HL-60/S4 treated with retinoic acid at 250 ng/mL for 4 days and 3 days (cell line): ENCODE measurements around the gene MCC.
"Not testable (repeated sequence)": the region's sequence is repeated elsewhere in the genome, so short reads cannot be mapped to it uniquely, and the experiment has no call there.

Experiments
- in situ Hi-C: fragments of 300-500 bp; cut with MboI; formaldehyde crosslinking; loops from 2 replicates; pipeline ENCODE4 v1.7.0; 2022; ENCODE audit warnings: low sequenced_read_pairs

MCC gene

DNA sequence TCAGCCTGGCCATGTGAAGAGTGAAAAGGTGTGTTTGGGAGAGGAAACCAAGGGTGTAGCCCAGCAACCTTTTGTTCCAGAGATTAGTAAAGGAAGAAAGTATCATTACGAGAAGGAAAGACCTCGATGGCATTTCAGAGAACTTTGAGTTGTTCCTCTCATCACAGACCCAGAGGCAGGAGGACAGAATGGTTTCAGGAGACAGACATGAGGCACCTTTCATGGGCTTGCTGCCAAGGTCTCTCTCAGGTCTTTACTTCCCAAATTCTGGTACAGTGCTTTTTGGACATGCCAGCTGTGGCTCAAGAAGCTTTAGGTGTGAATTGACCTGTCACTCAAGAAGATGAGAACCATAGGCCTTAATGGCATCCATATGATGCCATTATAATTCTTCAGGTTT lies 2.8 kb upstream of the MCC start:
- in situ Hi-C loops: no loop called here

DNA sequence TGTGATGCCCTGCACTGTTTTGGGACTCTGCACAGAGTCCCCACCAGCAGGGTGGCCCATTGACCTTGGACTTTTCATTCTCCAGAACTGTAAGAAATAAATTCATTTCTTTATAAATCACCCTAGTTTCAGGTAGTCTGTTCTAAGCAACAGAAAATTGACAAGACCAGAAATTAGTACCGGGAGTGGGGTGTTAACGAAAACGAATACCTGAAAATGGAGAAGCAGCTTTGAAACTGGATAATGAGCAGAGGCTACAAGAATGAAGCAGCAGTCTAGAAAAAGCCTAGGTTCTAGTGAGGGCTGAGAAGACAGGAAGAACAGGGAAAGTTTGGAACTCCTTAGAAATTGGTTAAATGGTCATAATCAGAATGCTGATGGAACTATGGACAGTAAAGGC lies 2.1 kb upstream of the MCC start:
- in situ Hi-C loops: no loop called here

DNA sequence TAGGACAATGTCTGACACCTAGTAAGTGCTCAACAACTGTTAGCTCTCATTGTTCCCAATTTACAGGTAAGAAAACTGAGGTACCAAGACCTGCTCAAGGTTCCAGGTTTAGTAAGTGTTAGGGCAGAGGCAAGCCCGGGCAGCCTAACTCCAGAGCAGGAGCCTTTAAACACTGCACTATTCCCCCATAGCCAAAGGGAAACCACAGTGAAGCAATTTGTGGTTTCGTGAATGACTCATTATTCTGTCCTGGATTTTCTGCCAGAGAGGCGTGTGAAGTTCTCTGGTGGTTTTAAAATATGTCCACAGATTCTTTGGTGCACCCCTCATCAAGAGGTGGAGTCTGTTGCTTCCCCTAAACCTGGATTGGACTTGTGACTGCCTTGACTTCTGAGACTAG lies 1.0 kb upstream of the MCC start:
- in situ Hi-C loops: no loop called here

DNA sequence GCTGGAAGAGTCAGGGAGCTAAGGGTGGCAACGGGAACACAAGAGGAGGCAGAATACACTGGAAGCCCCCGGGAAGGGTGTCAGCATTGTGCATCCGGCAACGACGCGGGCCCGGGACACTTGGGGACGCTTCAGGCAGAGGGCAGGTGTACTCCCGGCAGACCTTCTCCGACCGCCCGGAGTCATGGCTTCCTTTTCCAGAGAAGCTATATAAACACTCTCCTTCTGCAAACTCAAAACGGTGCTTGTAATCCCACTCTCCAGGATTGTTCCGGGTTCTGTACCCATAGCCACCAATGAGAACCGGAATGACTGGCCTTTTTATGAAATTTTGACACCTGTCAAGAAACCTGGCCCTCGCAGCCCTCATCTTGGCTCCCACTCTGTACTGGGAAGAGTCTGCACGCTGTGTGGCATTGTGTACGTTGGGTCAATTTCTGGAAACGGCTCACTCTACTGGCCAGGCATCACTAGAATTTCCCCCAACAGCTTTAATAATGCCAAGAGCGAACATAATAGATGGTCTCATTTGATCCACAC lies 462 bp upstream of the MCC start:
- in situ Hi-C loops: no loop called here

DNA sequence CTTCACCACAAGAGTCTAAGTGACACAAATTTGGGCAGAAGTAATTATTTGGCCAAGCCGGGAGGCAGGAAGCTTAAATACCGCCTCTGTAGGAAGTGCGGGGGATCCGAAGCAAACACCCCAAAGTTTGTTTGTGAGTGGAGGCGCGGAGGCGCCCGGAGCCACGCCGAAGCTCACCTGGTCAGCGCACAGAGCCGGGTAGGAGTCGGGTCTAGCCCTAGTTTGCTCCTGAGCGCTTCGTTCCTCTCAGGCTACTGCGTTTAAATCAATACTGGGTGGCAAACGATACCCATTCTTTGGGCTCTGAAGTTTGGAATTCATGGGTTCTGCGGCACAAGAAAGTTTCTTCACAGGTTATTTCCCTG lies 855 bp downstream of the MCC start:
- in situ Hi-C loops: no loop called here

DNA sequence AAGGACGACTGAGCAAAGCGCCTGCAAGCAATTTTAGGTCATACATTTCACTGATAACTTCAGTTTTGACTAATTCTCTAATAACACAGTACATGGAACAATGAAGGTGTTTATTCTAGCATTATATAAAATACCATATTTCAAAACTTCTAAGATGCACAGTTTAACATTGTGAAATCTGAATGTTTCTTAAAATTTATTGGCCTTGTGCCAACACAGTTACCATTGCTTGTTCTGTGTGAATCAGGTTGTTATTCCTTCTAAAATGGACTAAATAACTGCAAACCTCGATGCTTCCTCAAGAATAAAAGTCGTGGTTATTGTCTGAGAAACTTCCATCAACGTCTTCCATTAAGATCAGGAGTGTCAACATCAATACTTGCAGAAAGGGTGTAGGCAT lies 8.0 kb downstream of the MCC start:
- in situ Hi-C loops: no loop called here

DNA sequence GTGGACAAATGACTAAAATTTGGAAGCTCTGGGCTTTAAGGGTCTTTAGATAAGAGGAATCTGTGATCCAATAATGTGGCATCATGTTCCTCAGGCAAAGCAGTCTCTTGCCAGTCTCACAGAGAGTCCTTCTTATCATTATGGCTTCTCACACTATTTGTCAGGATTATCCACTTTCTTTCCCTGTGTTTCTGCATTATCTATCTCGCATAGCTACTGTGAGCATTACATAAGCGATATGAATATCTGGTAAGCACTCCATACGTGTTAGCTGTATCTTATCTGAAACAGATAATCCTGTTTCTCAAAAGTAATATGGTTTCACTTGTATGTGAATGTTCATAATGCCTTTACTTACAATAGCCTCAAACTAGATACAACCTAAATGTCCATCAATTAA lies 9.6 kb downstream of the MCC start:
- in situ Hi-C loops: no loop called here

DNA sequence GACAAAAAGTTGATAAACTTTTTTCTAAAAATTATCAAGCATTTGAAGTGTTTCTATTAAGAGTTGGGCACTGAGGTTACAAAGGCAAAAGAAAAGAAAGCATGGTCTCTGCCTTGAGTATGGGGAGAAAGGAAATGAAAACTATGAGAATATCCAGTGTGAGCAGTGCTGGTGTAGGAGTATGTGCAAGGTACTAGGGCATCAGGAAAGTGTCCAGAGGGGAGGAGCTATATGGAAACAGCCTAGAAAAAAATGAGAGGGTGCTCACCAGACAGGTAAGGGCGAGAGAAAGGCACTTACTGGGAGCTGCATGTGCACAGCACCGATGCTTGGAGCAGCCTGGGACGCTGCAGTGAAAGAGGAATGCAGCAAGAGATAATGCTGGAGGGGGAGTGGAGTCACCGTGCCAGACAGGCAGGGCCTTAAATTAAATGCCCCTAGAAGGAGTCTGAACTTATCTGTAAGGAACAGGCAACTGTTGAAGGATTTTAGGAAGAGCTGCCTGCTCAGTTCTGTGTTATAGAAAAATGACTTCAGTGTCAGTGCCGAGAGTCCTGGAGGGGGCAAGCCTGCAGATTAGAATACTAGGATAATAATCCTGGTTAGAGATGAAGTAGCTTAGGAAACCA lies 14.0 kb downstream of the MCC start:
- in situ Hi-C loops: no loop called here

DNA sequence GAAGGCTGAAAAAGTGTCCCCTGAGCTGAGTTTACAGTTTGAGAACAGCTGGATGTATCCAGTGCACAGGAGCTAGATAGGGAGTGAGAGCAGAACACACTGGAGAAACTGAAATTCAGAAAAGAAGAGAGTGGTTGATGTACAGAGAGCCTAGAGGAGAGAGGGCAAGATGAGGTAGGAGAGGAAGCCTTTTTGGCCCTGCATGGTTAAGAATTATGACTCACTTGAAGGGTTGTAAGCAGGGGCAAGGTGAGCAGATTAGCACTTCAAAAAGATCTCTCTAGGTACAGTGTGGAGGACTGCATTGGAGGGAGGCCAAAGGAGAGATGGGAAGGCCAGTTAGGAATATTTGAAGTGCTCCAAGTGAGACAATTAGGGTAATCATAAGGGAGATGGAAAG lies 25.2 kb downstream of the MCC start:
- in situ Hi-C loops: no loop called here

DNA sequence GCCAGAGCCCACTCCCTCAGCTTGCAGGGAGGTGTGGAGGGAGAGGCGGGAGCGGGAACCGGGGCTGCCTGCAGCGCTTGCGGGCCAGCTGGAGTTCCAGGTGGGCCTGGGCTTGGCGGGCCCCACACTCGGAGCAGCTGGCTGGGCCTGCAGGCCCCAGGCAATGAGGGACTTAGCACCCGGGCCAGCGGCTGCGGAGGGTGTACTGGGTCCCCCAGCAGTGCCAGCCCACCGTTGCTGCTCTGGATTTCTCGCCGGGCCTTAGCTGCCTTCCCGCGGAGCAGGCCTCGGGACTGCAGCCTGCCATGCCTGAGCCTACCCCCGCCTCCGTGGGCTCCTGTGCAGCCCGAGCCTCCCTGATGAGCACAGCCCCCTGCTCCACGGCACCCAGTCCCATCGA lies 31.1 kb downstream of the MCC start:
- in situ Hi-C loops: not testable (repeated sequence)

DNA sequence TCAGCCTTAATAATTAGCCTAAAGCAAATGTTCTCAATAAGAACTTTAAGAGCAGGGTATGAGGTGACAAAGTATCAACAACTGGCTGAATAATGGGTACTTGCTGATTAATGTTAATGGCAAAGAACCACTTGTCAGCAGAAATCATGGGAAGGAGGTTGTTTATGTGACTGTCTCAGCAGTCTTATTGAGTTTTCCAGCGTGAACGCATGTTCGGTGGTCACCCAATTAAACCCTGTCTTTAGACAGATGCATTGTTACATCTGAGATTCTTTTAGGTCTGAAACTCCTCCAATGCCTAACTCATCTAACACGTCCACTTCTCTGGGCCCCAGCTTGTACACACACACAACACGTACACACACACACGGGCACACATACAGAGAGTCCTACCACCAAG lies 35.3 kb downstream of the MCC start:
- in situ Hi-C loops: no loop called here

DNA sequence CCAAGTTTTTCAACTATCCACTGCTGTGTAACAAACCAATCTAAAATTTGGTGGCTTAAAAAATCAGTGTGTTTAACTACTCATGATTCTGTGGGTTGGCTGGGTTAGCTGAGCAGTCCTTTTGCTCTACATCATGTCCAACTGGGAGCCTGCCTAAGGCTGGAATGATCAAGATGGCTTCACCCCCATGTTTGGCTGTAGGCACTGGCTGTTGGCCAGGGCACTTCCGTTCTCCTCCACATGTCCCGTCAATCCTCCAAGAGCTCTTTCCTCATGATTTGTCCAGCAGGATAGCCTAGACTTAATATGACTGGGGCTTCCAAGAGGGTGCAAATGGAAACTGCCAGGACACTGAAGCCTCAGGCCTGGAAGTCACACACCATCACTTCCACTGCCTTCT lies 36.5 kb downstream of the MCC start:
- in situ Hi-C loops: no loop called here

DNA sequence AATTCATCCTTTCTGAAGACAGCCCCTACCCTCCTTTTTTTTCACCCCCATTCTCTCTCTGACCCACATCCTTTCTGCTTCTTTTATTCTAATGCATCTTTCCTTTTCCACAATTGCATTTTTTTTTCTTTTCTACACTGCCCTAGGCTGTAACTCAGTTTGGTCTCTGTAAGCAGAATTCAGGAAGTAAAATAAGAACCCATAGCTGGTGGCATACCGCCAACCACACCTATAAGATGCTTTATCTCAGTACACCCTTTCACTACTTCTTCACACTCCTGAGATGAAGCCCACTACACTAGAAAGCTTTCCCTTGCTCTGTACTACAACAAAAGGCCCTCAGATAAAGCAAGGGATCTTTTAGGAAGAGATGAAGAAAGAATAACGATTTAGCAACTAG lies 37.3 kb downstream of the MCC start:
- in situ Hi-C loops: no loop called here

DNA sequence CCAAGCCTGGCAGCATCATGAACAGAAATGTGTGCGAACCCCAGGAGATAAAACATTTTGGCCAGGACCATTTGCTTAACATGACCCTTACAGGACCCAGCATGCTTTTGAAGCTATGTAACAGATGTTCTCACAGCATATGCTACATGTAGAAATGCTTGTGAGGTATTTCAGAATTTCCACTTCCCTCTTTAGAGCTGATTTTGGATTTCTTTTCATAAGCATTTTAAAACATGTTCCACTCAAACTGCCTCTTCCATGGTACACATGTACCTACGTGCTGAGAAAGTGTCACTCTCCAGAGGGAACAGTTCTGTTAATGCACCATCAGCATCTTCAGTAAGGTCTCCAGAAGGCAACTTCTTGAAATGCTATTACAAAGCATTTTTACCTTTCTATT lies 37.8 kb downstream of the MCC start:
- in situ Hi-C loops: no loop called here

DNA sequence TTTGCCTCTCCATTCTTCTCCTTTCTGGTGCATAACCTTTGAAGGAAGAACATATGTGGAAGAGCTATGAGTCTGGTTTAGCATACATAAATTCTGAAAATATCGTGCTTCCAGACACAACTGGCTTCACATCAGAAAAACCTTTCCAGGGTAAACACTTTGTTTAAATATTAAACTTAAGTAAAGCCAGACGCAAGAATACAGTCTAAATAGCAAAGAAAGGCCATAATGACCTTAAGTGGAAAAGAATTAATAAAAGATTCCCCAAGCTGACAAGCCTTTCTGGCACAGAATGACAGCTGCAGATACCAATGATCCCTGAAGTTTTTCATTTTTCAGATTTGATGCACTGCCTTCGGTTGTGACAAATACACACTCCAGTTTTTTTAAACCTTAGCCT lies 40.0 kb downstream of the MCC start:
- in situ Hi-C loops: no loop called here

DNA sequence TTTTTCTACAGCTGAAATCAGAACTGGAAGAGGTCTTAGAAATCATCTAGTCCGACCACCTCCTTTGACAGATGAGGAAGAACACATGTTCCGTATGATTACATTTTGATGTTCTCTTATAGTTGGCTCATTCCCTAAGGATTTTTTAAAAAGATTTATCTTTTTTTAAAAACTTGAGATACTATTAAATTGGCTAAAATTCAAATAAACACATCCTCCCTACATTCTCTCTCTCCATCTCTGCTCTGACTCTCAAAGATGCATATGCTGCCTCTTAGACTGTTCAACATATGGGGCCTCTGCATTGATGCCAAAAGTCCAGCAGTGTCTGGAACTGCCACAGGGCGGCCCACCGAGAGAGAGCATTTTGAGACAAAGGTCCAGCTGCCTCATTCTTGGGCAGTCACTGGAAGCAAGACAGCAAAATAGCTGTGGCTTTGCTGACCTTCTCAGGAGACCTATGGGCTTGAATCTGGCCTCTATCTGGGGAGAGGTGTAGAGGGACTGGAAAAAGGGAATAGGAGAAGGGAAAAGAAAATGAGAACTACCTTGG lies 40.7 kb downstream of the MCC start:
- in situ Hi-C loops: no loop called here

DNA sequence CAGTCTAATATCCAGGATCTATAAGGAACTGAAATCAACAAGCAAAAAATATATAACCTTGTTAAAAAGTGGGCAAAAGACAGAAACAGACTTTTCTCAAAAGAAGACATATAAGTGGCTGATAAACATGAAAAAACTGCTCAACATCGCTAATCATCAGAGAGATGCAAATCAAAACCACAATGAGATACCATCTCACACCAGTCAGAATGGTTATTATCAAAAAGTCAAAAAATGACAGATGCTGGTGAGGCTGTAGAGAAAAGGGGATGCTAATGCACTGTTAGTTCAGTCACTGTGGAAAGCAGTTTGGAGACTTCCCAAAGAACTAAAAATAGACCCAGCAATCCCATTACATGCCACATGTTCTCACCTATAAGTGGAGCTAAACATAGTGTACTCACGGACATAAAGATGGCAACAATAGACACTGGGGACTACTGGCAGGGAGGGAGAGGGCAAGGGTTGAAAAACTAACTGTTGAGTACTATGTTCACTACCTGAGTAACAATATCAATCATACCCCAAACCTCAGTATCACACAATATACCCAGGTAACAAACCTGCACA lies 41.8 kb downstream of the MCC start:
- in situ Hi-C loops: no loop called here

DNA sequence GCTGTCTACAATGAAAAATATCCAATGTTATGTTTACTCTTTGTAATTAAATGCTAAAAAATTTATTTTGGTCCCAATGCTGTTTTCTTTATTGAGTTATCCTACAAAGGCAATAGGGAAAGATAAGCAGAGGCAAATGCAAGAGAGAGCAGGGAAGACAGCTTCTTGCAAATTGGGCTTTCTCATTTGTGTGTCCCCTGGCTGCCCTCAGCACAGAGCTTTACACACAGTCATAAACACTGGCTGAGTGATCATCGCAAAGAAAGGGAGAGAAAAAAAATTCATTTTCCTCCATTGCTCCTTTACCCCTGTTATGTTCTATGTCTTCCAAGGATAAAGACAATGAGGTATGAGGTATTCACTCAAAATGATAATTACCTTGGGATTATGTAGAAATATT lies 51.1 kb downstream of the MCC start:
- in situ Hi-C loops: no loop called here

DNA sequence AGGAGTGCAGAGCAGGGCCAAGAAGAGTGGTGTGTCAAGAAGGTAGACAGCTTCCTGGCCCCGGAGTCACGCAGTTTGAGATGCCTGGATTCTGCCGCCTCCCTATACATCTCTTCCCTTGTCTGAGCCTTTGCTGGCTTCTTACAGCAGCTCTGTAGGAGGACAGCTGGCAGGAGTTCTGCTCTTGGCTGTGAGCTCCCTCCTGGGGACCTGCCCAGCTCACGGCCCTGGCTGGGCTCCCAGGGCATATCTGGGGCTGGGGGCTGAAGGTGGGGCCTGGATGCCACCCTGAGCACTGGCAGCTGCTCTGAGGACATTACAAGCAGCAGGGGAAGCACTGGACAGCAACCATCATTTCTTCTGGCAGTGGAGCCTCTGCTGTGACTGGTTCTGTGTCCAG lies 52.7 kb downstream of the MCC start:
- in situ Hi-C loops: no loop called here

DNA sequence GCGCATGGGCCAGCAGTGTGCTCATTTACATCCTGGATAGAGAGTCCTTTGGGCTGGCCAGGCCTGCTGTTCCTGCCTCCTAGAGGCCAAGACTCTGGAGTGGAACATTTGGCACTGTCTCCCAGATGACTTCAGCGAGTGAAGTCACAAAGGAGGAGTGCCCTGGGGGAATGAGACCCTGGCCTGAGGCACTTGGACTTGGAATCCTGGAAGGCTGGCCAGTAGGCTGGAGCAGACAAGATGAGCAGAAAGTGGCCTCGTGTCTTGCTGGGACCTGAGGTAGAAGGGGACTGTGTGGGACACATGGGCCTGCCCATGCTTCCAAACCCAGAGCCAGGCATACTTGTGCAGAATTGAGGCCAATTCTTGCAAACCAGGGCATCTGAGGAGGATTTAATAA lies 53.4 kb downstream of the MCC start, which contains the start of gene TSSK1B:
TSS of gene TSSK1B (minus strand) at position 101 of the 400 bp plus-strand sequence. CDS start 150 bp downstream, outside the sequence.
- in situ Hi-C loops: no loop called here

DNA sequence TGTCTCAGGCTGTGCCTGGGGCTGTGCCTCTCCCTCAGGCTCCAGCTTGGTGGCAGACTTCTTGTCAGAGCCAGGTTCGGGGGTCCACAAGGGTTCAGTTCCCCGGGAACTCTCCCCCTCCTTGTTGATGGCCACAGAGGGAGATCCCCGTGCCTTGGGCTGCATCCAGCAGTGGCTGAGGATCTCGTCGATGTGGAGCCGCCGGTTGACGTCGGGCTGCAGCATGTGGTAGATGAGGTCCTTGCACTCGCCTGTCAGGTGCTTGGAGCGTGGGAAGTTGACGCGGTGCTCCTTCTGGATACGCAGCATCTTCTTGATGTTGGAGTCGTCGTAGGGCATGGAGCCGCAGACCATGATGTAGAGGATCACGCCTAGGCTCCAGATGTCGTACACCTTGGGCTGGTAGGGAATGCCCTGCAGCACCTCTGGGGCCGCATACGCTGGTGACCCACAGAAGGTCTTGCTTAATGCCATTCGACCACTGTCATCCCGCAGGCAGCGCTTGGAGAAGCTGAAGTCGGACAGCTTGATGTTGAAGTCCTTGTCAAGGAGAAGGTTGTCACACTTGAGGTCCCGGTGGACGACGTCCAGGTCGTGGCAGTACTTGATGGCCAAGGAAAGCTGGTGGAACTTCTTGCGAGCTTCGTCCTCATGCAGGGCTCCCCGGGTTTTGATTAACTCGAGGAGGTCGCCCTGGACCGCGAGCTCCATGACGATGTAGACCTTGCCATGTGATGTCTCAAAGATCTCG lies 54.2 kb downstream of the MCC start:
- in situ Hi-C loops: no loop called here

DNA sequence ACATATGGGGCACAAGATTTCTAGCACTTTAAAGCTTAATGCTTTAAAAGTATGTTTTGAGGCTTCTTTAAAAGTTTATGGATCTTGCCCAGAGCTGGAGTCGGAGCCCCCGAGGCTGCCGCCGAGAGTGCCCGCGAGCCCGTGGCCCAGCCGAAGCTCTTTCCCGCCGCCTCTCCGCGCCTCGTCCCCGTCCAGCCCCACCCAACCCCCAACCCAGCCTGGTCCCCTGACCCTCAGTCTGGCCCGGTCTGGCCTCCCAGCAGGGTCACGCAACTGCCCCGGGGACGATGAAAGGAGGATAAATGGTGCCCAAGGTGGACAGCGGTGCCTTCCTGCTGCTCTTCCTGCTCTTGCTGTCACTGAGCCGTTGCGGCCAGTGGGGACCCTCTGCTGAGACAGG lies 55.2 kb downstream of the MCC start:
- in situ Hi-C loops: no loop called here
